HG03378 (cell line): ENCODE measurements around the gene ACVR1B.

Source experiments
- ATAC-seq: cut with Tn5 transposase; IDR thresholded peaks from one replicate; pipeline ENCODE4 v1.9.1; 2021; ENCODE audit warnings: mild to moderate bottlenecking, moderate library complexity; ENCODE audit not compliant: unreplicated experiment

Gene ACVR1B

DNA sequence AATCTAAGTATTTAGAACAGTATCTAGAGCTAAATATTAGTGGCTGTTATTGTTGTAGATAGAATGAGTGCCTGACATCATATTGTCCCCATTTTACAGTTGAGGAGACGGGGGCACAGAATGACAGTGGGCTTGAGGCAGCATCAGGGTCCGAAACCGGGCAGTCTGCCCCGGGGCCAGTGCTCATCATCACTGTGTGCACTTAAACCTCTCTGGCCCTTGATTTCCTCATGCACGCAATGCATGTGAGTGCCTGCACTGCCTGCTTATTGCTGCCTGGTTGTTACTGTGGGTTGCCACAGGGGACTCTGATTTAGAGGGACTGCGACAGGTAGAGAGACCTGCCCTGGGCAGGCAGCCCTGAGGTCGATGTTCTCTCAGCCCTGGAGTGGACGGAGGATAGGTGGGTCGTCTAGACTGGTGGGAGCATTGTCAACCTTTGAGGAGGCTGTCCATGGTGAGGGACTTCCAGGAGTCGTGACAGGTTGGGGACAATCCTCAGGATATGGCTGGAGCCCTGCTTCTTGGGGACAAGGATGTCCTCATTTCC, 34.4 kb upstream of the ACVR1B start:
- no peak for ATAC-seq

DNA sequence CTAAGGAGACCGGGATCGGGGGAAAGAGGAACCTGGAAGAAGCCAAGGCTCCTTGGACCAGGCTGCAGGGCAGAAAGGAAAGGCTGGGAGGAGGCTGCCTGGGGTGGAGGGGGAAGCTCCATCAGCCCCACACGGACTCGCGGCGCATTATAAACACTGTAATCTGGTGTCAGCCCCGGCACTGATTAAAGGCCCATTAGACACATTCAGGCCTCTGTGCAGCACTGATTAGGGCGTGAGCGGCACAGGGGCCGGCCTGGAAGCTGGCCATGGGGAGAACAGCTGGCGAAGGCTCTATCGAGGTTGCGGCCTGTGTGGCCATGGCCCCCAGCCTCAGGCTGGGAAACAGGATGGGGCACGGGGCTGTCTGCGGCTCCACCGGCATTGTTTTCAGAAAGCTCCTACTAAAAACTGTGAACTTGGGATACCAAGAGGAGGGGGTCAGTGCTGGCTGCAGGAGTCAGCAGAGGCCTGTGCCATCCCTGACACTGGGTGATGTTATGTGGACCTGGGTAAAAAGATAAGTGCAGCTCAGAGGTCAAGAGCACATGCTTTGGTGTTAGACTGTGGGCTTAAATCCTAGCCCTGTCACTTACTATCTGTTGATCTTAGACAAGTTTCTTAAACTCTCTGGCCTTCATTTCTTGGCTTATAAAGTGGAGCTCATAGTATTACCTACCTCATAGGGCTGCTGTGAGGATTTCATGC, 33.6 kb upstream of the ACVR1B start:
- ATAC-seq, result no peak

DNA sequence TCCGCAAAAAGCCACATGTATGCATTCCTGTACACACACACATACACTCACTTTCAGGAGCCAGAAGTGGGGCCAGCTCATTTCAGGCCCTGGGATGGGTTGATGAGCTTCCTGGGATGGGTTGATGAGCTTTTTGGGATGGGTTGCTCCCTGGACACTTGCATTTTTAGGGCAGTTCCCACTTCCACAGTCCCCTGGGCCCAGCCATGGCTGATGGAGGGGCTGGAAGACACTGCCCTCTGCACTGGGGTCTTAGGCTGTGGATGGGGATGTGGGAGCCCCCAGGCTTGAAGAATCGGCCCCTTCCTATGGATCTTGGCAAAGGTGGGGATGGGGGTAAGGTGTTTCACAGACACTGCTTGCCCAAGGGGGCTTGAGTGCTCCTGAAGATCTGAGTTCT, 31.5 kb upstream of the ACVR1B start:
- no peak for ATAC-seq

DNA sequence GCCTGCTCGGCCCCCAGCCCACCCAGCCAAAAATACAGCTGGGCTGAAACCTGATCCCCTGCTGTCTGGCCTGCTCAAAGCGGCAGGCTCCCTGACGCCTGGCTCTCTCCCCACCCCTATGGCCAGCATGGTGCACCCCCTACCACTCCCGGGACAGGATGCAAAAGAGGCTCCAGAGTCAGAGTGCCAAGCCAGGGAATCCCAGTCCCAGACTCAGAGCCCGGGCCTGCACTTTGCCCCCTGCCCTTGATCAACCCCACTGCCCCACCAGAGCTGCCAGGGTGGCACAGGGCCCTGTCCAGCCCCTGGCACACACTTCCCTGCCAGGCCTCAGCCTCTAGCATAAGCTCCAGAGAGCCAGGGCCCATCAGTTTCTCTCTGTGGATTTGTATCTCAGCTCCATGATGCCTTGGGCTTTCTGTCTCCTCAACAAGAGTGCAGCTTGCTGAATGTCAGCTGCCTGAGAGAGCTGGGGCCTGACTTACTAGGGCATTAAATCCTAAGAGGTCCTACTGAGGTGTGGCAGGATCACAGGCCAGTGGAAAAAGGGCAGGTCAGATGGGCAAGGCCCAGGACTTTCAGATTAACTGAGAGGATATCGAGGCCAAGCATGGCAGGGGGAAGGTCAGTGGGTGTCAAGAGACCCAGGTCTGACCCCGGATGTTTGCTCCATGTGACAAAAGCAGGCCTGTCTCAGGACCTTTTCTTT, 30.3 kb upstream of the ACVR1B start:
- no peak for ATAC-seq

DNA sequence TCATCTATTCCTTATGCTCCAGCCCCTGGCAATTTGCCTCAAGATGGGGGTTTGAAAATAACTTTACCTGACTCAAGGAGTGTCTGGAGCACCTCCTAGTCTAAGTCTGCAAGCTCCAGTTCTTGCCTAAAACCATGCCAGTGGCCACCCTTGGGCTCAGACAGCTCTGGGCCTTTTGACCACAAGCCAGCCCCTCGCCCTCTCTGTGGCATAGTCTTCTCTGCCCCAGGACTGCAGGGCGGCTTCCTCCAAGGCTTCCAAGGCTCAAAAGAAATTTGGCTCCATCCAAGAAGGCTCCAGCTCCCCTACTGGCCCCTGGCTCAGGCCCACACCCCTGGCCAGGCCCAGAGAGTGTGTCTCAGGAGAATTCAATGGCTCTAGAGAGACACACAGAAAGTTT, 29.4 kb upstream of the ACVR1B start:
- no peak for ATAC-seq

DNA sequence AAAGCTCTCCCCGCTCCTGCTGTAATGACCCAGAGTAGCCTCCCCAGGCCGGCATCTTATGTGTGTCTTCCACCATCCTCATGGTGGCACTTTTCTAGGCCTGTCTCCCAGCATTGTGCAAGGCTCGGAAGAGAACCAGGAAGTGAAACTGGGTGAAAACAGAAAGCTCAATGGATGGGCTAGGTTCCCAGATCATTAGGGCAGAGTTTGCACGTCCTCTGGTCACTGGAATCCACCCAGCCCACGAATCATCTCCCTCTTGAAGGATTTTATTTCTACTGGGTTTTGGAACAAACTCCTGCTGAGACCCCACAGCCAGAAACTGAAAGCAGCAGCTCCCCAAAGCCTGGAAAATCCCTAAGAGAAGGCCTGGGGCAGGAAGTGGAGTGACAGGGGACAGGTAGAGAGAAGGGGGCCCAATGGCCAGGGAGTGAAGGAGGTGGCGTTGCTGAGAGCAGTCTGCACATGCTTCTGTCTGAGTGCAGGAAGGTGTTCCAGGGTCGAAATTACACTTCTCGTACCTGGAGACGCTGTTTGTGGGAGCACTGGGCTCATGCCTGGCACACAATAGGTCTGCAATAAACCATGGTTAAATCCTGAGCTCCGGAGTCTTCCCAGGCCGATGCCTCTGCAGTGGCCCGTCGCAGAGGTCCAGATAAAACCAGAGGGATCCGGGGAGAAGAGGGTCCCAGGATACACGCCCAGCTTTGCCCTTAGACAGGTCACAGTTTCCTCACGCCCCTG, 28.6 kb upstream of the ACVR1B start:
- no peak for ATAC-seq

DNA sequence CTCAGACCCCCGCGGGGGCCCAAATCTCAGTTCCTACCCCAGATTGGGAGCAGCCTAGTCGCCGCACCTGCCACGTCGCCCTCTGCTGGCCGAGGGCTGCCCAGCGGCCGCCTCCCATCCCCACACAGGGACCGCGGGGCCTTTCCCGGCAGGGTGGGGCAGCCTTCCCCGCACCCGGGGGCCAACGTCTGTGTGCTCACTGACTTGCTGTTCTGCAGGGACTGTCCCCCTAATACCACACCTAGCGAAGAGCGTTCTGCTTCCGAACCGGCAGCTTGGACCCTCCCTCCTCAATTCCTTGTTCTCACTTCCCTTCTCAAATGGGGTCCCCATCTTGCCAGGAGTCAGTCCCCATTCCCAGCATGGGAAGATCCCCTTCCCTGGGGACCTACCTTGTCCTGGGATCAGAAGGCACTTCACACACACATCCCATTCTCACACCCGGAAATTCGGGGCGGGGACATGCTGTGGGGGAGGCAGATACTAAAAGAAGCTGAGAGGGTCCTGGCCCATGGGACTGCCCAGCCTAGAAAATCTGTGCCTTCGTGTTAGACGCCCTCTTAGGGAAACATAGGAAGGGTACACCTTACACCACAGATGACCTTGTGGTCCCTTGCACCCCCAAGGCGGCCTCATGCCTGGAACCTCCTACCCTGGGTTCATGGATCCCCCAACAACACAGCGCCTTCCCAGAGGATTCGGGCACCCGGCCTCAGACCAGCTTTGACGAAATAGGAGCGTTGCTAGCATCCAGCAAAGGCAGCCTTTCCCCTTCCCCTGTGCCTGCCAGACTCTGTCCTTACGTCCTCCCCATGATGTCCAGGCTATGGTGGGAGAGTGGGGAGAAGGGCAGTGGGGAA, 27.8 kb upstream of the ACVR1B start:
- no peak for ATAC-seq

DNA sequence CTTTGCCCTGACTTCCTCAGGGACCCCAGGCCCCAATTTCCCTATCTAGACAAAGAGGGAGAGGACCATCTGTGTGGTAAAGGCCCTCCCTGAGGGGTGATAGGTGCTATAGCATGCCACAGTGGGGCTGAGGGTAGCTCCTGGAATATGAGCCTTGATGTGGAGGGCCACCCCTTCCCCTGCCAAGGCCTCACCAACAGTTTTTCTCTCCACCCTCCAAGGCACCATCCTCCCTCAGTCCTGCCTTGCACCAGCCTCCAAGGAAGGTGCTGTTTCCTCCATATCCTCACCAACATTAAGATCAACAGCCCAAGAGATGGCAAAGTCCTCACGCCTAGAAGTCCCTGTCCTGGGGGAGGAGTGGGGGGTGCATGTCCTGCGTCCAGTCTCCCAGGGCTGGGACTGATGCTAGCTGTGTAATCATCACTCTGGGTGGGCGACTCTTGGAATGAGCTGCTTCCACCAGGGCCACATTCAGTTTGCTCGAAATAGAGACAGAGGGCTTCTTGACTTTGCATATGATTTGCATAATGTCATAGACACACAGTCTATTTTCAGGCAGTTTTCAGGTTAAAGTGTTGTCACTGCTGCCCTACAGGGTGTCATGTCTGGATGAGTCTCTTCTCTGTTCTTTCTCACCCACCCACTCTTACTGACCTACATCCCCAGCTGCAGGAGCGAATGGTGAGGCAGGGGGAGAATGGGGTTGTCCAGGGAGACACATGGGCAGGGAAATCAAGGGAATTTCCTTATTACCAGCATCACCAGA, 26.8 kb upstream of the ACVR1B start:
- ATAC-seq, result no peak

DNA sequence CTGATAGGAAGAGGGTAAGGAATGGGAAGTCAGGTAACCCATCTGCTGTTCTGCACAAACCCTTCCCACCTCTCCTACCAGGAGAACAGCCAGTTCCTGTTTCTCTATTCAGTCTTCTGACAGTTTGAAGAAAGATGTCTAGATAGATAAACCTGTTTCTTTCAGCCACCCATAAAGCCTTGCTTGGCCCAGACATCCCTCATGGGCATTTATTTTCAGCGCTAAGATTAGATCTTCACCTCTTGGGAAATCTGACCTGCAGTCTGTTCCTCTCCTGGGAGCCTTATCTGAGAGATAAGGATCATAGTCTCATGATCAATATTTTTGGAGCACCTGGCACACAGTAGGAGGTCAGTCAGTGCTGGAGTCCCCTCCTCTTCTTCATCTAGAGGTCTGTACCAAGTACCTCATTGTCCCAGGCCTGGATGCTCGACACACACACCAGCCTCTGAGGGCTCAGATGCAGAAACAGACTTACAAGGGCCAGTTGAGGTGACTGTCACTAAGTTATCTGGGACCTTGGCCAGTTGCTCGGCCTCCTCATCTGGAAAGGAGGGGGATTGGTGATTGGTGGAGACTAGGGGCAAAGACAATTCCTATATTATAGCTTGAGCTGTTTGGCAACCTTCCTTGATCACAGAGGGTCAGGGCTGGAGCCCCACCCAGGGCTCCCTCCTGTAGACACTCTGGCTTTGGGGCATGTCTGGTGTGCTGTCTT, 26.0 kb upstream of the ACVR1B start:
- ATAC-seq, result no peak

DNA sequence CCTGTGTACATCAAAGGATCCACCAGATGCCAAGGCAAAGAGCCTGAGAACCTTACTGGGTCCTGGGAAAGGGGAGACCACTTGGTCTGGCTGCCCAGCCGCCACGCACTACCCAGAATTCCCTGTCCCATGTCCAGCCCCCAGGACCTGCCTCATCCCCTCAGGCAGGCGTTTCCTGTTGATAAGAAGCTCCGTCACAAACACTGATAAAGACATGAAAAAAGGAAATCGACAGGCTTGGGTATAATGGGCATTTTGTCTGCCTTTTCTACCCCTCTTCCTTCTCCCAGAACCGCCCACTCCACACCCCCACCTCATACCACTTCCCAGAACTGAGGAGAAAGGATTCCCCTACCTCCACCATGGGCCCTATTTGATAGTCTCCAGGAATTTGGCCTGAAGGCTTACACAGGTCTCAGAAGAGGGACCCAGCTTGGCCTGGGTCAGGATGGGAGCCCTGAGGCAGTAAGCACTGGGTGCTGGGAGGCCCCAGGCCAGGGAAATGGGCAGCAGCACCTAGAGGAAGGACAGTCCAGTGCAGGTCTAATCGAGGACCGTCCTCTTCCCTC, 25.4 kb upstream of the ACVR1B start:
- ATAC-seq, result no peak

DNA sequence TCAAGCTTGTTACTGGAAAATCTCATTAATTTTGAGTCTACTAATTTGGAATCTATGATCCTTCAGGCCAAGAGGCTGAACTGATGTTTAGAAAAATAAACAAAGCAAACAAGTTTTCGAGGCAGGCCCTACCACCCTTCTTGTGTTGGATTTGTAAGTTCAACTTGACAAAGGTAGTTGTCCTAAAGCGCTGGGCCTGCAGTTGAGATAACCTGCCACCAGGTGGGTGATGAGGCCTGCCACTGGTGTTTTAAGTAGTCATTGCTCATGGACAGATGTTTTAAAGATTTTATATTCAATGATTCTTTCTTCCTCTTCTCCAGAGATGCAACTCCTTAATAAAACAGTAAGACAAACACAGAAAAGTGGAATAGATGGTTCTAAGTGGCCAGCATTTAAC, 24.8 kb upstream of the ACVR1B start:
- ATAC-seq, result no peak

DNA sequence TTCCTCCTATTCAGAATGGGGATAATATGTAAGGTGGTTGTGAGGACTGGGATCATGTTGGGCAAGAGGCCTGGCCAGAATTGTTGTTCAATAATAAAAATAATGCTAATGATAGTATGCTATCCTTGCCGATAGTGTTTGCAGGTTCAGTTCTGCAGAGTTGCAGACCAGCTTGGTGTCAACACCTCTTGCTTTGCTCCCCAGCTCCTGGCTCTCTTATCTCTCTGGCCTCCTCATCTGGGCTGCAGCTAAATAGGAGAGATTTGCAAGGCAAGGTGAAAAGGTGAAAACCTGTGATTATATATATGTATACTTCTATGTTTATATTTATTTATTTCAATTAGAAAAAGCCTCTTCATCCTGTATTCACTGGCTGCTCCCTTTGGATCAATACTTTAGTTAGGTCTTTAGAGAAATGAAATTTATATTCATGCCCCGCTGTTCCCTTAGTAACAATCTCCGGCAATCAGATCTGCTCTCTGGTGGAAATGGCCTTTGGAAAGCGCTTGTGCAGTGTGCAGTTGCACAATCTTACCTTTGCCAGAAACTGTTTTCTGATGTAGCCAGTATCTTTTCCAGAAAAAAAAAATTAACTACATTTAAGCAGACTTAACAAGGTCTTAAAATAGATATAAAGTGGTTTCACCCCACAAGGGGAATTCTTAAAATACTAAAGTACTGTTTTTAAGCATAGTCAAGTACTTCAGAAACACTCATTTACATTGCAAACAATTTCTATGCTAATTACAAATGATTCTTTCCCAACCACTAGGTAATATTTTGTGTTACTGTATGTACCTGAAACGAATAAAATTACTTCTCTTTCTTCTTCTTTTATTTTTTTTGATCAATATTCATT, 19.1 kb upstream of the ACVR1B start:
- ATAC-seq, result no peak

DNA sequence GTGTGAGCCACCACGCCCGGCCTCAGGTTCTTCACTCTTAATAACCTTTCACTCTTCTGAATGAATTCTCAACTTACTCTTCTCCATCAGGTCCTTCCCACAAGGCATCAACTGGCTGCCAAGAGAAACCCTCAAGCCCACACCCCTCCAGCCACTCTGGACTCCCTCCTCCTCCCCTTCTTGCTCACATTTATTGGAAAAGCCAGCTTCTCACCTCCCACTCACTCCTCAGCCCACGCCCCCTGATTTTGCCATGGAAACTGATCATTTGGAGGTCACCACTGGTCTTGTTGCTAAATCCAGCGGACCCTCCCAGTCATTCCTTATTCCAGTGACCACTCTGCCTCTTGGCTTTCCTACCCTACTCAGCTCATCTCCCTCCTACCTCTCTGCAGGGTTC, 17.4 kb upstream of the ACVR1B start:
- ATAC-seq, result no peak

DNA sequence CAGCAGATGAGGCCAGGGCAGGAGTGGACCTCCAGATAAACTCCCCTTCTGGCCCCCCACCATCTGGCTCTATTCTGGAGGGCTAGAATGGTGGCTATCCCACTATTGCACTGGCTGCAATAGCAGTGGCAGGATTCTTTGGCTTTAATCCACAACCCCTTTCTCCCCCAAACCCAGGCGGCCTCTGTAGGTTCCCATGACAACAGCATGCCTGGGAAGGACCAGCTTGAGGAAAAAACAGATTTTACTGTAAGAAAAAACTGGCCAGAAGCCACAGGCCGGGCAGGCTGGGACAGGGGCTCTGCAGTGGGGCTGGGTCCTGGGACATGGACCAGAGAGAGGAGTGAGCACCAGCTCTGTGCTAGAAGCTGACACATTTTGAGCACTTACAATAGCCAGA, 13.6 kb upstream of the ACVR1B start:
- no peak for ATAC-seq

DNA sequence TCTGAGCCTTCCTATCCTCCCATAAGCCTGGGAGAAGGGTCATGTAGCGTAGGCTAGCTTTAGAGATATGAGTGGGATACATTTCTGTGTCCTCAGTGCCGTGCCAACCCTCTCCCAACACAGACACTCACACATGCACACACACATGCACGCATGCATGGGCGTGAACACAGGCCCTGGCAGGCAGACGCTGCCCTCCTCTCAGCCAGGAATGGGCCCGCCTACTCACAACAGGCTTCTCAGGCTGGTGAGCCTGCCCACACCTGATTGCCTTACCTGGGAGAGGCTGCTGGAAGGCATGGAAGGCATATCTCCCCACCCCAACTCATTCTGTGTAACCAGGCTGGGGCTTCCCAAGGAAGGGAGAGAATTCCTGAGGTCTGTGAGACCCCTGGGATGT, 12.8 kb upstream of the ACVR1B start:
- no peak for ATAC-seq

DNA sequence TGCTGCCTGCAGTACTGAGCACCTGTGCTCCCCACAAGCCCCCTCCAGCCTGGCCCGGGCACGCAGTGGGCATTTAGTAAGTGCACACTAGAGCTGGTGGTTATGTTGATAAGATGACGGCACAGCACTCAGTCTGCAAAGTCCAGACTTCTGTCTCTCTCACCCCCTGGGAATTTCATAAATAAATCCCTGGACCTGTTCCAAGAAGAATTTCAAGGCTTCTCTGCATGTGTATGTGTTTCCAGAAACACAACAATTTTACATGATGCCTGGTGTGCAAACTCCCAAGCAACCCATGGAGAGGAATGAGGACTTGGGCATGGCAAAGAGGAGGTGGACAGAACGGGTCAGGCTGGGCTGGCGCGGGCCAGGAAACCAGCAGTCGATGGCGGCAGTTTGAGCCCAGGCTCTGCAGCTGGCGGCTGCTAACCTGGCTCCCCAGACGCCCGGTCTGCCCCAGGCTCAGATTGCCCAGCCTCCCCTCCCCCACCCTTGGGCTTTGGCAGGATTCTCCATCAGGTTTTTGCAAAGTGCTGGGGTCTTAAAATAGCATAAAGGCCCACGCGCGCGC, 10.4 kb upstream of the ACVR1B start:
- ATAC-seq, result no peak

DNA sequence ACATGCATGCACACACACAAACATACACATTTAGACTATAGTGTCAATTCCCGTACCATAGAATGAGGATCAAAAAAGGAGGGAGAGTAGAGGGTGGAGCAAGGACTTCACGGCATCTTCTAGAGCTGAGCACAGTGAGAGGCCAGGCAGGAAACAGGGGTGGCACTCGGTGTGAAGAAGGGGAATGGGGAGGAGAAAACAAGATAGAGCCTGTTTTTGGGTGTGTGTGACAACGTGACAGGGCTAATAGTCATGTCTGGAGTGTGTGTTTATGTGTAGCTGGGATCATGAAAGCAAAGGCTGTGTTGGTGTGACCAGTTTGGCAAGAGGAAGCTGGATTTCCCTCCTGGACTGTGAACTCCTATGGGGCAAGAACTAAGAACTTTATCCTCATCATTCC, 9.9 kb upstream of the ACVR1B start:
- ATAC-seq, result no peak

DNA sequence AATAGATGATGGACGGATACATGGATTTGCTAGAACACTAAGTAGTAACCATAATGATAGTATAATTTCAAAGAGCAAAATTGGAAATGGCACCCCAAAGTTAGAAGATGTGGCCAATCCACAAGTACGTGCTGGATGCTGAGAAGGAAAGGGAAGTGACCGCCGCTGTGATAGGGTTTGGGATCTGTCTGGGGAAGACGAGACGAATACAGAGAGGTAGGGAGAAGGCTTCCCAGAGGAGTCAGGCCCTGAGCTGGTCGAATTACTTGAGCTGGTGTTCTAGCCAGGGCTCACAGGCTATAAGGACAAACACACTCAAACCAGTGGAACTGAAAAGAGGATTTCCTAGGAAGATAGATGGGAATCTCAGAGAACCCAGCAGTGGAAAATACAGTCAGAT, 9.4 kb upstream of the ACVR1B start:
- ATAC-seq, result no peak
